ENCODE results near the gene EVL.

Gene EVL

DNA sequence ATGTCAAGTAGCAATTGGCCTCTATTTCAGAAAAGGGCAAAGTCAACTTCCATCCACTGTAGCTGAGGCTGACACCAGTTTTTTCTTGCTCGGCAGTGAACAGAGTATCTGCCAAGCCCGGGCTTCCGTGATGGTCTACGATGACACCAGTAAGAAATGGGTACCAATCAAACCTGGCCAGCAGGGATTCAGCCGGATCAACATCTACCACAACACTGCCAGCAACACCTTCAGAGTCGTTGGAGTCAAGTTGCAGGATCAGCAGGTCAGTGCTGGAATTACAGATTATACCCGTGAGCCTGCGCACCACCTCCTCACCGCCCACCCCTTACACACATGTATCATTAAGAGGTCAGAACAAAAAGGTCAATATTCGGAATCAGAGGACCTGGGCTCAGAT, 19.4 kb downstream of the EVL start:
- no peak for DNase-seq (ENCODE audit: low spot score)

DNA sequence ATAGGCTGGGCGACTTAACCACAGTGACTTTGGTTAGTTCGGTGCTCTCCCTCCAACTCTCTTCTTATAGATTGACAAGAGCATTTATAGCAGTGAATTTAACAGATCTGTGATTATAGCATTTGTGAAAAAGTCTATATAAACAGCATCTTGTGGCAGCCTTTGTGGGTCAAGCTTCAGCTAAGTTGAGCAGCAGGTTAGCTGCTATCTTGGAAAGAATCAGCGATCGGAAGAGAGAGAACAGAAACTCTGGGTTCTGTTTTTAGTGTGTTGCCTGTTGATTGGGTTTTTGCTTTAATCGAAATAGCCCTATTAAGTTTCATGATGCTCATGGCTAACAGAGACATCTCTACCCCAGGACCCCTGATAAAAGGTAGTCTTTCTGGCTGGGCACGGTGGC, 20.2 kb downstream of the EVL start:
- DNase-seq (ENCODE audit: low spot score), result no peak

DNA sequence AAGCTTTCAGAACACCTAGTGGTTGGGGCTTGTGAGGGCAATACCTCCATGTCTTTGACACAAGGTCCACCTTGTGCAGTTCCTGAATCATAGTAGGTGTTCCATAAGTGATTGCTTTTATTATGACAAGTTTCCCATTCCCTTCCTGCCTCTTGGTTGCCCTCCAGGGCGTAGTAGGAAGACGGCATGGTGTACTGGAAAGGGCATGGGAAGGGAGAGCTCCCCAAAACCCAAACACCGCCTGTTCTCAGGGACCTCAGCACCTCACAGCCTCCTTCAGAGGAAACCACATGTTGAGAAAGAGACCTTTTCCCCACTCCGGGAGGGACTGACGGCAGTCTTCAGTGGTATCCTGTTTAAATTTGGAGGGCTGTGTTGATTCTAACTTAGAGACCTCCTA, 21.1 kb downstream of the EVL start:
- DNase-seq (ENCODE audit: low spot score), result no peak

DNA sequence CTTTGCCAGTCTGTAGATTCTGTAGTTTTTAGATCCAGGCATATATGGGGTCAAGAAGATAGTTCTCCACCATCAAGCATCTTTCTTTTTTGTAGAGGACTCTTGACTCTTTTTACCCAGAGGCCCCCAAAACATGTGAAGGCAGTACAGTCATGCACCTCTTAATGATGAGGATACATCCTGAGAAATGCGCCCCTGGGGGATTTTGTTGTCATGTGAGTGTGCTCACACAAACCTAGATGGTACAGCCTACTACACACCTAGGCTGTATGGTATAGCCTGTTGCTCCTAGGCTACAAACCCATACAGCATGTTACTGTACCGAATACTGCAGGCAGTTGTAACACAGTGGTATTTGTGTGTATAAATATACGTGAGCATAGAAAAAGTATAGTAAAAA, 23.0 kb downstream of the EVL start:
- DNase-seq (ENCODE audit: low spot score), result no peak

DNA sequence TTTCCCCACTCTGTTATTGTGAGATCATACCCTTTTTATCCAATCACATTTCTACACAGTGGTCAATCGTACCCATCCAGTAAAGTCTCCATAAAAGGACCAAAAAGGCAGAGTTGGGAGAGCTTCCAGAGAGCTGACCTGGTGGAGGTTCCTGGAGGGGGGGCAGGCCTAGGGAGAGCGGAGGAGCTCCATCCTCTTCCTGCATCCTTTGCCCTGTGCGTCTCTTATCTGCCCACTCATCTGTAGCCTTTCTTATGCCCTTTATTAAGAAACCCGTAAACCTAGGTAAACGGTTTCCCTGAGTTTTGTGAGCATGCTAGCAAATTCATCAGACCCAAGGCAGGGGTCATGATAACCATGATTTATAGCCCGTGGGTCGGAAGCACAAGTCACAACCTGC, 26.2 kb downstream of the EVL start:
- no peak for DNase-seq (ENCODE audit: low spot score)

DNA sequence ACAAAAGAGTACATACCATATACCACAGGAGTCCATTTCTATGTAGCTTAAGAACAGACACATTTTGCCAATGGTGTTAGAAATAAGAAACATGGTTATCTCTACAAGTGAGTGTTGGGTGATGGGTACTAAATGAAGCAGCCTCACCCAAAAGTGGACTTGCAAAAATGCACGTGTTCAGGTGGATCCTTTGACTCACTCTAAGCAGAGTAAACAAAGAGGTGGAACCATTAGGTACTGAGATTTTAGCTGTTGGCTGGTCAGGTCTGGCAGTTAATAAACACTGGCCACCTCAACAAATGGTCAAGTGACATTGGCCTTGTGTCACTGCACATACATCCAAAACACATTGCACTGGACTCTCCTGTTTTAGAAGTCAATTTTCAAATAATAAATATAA, 27.6 kb downstream of the EVL start:
- no peak for DNase-seq (ENCODE audit: low spot score)

DNA sequence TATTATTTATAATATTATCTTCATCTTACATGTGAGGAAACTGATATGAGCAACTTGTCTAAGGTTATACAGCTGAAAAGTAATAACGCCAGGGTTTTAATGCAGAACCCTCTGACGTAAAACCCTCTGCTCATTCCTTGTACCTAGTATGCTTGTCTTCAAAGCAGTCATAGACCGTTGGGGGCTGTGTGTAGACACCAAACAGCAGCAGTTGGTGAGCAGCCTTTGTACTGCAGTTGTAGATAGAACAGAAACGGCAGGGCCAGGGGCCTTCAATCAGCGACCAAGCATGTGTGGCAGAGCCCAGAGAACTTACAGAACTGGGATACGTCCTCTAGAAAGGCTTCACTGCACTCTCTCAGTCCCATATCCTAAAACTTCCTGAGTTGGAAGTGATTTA, 28.1 kb downstream of the EVL start:
- DNase-seq (ENCODE audit: low spot score), result no peak

DNA sequence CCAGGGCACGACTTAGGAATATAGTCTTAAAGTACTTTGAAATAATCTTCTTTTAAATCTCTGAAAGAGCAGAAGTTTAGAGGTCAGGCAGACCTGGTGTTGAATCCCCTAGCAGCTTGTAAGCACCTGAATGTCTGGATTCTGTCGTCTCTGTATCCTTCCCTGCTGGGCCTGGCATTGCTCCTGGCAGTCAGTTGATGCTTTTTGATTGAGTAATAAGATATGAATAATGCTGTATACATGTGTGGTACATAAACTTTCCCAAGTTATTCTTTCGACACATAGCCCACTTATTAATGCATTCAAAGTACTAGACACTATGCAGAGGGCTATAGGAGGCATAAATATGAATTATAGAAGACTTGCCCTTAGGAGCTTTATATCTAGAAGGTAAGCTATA, 31.4 kb downstream of the EVL start:
- no peak for DNase-seq (ENCODE audit: low spot score)

DNA sequence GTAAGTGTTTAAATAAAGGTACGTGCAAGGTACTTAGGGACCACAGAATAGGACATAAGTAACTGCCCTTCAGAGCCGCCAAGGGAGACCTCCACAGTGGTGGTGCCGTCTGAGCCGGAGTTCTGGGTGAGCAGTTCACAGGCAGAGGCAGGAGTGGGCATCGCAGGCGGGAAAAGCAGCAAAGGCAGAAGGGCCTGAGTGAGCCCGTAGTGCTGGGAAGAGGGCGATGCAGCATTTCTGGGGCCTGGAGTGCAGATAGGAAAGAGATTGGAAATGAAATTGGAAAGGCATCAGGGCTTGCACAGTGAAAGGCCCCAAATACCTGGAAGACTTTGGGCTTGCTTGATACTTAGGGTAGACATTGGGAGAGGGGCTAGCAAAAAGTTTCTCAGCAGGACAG, 32.9 kb downstream of the EVL start:
- no peak for DNase-seq (ENCODE audit: low spot score)

DNA sequence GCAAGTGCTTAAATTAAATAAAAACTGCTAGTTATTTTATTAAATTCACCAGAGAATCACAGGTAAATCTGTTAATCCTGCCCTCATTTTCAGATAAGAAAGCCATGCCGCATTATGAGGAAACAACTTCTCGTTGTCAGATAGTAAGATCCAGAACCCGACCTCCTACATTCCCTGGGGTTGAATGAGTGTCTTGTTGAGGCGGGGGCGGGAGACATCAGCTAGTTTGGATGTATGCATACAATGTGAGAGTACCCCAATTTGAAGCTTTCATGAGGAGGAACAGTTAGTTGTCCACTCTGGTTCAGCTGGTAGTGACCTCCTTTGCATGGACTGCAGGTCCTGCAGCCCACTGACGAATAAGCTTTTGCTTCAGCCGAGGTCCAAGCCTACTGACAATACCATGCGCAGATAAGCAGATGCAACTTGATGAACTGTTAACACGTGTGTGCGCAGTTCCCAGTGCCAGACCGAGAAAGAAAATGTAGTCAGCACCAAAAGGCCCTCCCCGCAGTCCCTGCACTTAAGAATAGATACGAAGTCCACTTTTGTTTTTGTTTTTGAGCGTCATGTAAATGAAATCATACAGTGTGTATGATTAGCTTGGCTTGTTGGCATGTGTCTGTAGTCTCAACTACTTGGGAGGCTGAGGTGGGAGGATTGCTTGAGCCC, 34.9 kb downstream of the EVL start:
- DNase-seq (ENCODE audit: low spot score), result no peak

DNA sequence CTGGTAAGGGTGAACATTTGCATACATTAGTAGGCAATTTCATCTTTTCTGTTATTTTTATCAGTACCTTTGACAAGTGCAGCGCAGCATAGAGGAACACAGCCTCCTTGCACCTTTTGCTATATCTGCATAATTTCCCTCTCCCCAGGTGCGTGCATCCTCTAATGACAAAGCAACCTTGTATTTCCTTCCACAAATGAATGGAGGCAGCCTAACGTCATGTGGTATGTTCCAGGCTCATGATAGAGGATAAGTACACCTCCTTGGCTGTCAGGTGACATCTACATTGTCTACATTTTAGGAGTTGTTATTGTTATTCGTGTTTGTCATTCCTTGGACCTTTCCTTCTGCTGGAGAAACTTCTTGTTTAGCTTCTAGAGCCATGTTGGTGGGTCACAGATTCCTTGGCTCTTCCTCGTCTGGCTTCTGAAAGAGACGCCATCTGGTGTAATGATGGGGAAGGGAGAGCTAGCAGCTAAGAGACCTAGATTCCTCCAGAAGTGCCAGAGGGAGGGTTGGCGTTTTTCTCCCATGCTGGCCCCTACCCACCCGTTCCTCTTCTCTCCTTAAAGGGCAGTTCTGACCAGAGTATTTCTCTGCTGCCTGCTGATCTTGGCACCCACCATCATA, 37.0 kb downstream of the EVL start:
- DNase-seq (ENCODE audit: low spot score), result no peak

DNA sequence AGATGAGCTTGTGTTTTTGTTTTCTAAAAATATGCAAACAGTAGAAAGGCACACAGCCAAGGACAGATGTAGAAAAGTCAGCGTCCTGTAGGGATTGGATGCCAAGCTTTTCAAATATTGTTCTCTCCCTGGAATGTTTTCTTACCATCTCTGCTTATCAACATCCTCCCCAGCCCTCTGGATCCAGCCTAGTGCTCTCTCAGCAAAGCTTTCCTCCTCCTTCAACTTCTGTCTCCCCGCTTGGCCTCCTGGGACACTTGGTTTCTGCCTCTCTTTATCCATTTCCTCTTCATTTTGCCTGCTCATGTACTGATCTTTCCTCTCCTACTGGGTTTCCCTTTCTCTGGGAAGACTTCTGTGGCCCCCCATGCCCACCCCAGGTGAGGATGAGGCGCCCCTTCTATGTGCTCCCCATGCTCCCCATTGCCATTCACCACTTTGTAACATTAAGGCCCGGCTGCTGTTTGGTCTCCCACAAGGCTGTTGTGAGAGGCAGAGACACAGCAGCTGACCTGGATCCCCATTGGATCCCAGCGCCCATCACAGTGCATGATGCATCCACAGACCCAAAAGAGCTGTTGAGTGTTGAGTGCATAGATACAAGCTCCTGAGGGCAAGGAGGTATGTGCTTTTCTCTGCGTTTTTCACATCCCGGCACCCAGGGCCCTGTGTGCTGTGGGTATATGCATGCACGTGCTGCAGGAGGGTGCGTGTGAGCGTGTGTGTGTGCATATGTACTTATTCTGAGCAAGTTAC, 38.2 kb downstream of the EVL start:
- DNase-seq (ENCODE audit: low spot score), result no peak

DNA sequence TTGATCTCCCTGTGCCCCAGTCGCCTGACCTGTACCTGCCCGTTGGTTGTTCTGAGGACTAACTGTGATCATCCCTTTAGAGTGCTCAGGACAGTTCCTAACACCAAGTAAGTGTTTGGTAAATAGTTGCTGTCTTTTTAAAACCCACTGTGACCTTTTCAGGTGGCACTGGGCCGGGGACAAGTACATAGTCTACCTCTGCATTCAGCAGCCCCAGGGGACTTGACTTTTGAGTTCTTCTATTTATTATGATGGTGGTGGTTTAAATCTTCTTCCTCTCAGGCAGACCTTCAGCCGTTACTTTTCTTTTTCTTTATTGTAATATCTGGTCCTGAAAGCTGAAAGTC, 38.8 kb downstream of the EVL start:
- no peak for DNase-seq (ENCODE audit: low spot score)

DNA sequence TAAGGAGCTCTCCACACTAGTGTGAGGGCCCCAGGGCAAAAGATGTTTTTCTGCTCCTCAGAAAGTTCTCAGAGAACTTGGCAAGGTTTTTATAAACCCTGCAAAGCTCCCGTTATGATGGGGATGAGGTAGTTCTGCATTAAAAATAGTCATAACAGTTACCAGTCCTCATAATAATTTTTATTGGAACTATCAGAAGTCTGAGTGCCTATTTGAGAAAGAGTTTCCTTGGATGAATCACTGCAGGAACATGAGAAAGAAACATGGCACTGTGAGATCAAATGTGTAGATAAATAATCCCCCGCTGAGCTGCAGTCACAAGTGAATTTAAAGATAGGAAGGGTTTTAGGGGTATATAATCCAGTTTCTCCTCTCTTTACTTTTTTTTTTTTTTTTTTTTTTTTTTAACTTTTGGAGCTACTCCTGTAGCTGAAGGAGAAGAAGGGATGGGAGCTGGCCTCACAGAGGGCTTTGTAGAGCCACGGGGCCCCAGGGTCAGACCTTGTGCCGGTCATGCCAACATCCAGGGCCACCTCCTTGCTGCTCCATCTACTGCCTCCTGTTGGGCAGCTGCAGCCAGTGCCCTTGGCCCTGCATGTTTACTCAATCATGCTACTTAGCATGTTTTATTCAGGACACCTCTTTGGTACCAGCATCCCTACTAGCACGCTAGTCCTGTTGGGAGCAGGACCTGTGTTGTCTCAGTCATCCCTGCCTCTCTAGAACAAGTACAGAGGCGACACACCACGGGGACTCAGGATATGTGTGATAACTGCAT, 39.5 kb downstream of the EVL start:
- no peak for DNase-seq (ENCODE audit: low spot score)

DNA sequence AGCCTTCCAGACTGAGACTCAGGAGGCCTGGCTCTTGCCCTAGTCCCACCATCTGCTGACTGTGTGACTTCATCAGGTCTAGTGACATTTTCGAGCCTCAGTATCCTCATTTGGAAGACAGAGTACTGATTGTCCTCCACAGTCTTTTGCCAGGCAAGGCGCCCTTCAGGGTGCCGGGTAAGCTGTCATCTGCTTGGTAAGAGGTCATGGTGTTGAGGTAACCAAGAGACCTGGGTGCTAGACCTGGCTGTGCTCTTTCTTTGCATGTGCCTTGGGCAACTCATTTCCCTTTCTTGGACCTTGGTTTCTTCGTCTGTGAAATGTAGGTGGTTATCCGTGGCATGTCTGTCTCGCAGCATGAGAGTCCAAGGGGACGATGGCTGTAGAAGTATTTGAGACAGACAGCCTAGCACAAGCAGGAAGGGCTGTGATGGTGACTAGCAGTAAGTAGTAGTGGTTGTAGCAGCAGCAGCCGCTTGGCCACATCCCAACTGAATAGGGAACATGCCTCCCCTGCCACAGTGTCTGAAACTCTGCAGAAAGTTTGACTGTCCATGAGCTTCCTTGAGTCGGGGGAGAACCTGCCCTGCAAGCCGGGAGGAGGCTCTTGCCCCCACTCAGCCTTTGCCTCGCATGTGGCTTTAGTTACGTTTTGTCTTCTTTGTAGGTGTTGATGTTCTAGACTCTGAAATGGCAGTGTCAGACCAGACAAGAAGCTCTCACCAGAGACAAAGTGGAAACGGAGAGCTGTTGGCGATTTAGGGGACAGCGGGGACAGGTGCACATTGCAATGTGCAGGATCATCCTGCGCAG, 40.3 kb downstream of the EVL start:
- no peak for DNase-seq (ENCODE audit: low spot score)

DNA sequence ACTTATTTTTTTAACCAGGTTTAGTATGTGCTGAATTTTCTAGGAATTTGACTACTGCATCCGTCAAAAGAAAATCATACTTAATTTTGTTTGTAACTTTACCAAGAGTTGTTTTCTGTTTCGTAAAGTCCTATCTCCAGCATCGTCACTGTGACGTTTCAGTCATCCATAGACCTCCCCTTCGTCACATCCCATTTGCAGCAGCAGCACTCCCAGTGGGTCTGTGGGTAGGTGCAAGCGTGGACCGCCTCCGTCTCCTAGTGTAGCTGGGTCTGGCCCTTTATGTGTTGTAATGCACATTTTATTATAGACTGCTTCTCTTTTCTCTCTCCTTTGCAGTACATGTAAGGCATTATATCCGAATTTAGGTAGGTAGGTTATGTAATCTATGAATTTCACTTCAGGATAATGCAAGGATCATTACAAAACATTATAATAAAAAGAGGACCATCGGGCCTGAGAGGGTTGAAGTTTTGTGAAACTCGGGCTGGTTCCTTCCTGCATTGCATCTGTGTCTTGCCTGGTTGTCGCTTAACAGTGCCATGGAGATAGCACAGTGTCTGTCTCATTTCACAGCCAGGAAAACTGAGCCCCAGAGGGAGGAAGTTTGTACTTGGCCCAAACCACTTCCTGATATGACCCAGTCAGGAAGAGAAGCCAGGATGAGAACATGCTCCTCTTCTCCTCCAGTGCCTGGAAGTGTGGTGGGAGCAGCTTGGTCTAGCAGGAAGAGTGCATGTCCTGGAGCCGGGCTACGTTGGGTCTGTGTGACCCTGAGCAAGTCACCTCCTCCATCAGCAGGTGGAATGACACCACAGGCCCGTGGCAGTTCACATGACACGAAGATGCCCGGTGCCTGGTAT, 41.3 kb downstream of the EVL start:
- no peak for DNase-seq (ENCODE audit: low spot score)

DNA sequence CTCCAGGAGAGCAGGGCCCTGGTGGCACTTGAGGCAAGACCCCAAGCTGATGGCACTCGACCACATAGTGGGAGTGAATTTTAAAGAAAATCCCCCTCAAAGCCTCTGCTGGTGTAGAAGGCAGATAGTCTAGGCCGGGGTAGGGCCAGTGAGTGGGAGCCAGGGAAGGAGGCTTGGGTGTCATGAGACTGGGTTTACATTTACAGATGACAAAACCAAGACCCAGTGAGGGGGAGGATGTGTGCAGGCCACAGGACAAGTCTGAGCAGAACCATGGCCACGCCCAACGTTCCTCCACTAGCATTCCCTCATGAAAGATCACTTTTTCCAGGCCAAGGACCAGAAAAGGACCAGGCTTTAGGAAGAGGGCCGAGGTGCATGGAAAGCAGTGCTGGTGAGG, 42.0 kb downstream of the EVL start:
- DNase-seq (ENCODE audit: low spot score), result no peak

DNA sequence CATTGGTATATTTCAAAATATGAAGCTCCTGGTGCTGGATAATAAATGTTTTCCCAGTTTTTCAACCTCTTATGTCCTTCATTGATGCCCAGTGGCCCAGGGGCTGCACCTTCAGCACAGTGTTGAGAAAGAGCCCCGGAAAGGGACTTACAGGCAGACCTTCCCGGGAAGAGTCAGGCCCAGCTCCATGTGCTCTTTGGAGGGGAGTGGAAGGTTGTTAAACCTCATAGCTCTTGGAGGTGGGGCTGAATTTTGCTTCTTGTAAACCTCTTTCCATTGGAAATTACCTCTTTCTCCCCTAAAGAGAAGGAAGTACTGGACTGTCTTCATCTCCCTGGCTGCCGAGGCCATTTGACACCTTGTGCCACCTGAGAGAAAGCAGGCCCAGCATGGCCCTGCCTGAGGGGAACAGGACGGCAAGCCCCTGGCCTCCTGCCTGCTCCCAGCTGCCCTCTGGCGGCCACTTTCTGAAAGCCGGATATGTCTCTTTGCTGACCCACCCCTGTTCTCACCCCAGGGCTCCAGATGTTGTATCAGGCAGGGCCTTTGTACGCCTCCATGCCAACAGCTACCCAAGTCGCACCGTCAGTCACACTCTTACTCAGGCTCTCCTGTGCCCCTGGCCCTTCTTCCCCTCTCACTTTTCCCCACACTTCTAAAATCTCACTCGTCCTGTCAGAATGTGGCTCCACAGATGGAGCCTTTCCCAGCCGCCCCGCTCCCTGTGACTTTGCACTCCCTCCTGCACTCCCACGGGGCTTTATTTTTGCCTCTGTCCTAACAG, 43.0 kb downstream of the EVL start:
- peak; percentile 83 for DNase-seq (ENCODE audit: low spot score)

DNA sequence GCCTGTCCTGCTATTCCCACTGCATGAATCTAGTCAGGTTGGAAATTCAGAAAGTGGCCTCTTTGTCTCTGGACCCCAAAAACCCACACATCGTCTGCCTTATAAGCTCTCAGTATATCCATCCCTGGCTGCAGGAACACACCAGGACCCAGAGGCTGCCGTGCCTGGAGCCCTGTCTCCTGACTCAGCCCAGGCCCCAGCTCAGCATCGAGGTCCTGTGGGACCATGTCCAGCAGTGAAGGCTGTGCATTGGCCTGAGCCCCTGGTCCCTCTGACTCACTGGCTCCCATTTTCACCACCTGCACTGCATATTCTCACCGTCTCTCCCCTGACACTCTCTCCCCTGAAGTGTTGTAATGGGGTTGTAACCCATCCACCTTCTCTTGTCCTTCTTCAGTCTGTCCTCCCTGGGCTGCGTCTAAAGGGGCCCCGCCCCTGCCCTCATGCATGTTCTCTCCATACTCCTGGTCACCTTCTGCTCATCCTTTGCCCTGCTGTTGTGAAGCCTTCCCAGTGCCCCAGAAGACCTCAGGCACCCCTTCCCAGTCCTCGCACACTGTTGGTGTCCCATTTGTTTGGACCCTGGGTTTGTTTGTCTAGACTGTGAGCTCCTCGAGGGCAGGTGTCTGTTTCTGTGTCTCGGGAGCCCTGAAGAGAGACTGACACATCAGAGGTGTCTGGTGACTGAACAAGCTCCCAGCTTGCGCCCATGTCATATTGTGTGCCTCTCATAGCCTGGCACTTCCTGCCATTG, 43.8 kb downstream of the EVL start:
- DNase-seq (ENCODE audit: low spot score), result no peak

DNA sequence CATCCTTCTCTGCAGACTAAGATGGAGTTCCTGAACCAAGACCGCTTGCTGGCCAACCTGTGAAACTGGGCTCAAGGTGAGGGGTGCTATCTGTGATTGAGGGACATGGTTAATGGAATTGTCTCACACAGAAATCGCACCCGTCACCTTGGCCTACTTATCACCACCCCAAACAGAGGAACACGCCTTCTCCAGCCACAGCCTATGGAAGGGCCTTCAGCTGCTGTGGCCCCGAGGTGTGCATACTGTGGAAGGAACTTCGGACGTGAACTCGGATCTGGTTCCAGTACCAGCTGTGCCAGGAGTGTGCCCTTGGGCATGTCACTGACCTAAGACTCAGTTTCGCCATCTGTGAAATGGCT, 44.4 kb downstream of the EVL start:
- DNase-seq (ENCODE audit: low spot score), result no peak
